Posterior cingulate gyrus (tissue), 11 donors: ENCODE results near the gene PAOX.
"Not testable (repeated sequence)": the region's sequence is repeated elsewhere in the genome, so short reads cannot be mapped to it uniquely, and the experiment has no call there.

Source experiments
- DNase-seq, 10 donors: peaks; one replicate each; pipeline versions ENCODE4 v3.0.0 to v3.0.0-alpha.2; 2020 to 2021; ENCODE audit warnings: mixed read lengths in 3 of 10
- intact Hi-C: fragments of 100-400 bp; cut with DNase I; formaldehyde crosslinking; loops from one replicate; pipeline ENCODE4 v1.15.1; 2023

Gene PAOX

DNA sequence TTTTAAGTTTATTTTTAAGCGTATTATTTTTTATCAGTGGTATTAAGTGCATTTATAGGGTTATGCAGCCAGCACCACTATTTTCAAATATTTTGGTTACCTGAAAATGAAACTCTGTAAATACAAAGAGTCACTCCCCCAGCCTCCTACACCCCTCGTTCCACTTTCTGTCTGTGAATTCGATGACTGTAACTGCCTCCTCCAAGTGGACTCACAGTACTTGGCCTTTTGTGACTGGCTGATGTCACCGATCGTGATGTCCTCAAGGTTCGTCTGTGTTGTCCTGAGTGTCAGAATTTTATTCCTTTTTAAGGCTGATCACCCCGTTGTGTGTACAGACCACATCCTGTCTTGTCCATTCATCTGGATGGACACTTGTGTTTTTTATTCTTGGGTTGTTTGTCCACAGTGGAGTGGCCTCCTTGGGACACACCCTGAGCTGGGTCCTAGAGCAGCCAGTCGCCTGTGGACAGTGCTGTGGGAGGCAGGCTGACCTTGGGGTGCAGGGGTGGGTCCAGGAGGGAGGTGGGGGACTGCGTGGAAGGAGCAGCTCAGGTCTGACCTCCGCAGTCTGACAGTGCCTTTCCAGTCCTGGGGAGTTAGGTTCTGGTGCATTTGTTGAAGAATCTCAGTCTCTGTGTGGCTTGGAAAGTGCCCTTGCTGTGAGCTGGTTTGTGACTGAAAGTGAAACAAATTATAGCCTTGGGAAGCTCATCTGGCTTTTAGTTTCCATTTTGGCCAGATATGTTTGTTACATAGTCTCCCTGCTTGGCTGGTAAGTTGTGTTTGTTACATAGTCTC, 21.8 kb downstream of the PAOX start:
- peak in 2 of 10 donors; percentile 16 to 44 for DNase-seq
- intact Hi-C loops: no loop called here

DNA sequence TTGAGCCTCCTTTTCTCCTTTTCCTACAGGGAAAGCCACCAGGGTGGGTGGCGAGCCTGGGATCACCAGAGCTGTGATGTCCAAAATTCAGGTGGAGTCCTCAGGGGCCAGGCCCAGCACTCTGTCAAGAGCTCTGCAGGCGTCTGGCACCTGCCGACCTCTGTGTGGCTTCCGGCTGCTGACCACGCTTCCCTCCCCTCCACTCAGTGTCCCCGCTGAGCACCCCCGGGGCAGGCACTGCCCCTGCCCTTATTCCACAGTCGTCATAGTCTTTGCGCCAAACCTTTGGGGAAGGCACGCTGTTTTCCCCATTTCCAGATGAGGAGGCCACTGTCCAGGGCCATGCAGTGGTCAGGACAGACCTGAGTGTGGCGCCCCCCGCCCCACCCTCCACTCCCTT, 22.4 kb downstream of the PAOX start:
- peak in 3 of 10 donors; percentile 2 to 42 (median 35) for DNase-seq

DNA sequence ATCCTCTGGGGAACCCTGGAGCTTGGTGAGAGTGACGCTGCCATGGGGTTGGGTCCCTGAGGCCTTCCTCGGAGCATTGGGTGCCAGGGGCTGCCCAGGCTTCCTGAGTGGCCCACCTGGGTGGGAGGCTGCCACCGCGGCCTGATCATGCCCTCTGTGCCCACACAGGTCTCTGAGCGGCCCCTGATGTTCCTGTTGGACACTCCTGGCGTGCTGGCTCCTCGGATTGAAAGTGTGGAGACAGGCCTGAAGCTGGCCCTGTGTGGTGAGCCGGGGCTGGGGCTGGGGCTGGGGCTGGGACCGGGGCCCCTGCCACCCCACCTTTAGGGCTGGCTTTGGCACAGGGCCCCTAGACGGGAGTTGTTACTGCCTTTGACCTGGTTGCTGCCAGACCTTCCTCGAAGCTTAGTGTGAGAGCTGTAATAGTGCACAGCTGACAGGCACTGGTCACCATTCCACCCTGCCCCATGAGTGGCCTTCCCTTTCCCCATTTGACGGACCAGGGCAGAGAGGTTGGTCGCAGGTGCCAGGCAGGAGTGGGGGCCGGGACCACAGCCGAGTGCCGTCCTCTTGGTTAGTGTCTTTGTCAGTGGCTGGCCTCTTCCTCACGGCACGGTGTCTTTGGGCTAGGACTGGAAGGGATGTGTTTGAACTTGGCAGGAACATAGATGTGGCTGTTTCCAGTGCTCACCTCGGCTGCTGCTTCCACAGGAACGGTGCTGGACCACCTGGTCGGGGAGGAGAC, 23.1 kb downstream of the PAOX start:
- intact Hi-C loops: no loop called here
- DNase-seq: peak in 4 of 10 donors; percentile 1 to 78 (median 34)

More for the DNA sequence above, 22.4 kb downstream of the PAOX start:
- intact Hi-C loops: no loop called here

DNA sequence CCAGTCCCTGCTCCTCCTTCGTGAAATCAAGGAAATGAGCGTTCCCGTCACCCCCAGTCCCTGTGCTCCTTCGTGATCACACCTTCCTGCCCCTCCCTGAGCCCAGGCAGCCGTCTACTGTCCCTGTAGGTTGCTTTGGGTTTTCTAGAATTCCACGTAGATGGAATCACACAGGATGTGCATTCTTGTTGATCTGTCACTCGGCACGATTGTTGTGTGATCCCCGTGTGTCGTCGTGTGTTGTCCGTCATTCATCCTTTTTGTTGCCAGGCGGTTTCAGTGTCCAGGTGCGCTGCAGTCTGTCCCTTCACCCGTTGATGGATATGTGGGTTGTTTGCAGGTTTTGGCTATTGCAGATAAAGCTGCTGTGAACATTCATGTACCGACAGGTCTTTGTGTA, 24.3 kb downstream of the PAOX start:
- peak in 2 of 10 donors; percentile 15 to 38 for DNase-seq
- intact Hi-C loops: no loop called here

DNA sequence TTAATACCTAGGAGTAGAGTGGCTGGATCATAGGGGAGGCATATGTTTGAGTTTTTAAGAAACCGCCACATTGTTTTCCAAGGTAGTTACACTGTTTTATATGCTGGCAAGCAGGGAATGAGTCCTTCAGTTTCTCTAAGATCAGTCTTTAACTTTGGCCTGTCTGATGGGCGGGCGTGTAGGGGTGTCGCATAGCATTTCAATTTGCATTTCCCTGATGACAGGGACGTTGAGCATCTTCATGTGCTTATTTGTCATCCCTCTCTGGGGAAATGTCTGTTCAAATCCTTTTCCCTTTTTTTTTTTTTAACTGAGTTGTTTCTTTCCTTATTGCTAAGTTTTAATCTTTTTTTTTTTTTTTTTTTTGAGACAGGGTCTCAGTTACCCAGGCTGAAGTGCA, 24.7 kb downstream of the PAOX start:
- peak in 1 of 10 donors; percentile 4 for DNase-seq
- intact Hi-C loops: no loop called here

DNA sequence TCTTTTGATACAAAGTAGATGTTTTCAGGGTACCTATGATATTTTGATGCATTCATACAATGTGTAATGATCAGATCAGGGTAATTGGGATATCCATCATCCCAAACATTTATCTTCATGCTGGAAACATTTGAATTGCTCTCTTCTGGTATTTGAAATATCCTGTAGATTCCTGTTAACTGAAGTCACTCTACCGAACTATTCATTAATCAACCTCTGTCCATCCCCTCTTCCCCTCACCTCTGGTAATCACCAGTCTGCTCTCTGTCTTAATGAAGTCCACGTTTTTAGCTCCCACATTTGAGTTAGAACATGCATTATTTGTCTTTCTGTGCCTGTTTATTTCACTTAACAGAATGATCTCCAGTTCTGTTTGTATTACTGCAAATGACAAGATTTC, 26.2 kb downstream of the PAOX start:
- intact Hi-C loops: no loop called here
- DNase-seq: no peak

DNA sequence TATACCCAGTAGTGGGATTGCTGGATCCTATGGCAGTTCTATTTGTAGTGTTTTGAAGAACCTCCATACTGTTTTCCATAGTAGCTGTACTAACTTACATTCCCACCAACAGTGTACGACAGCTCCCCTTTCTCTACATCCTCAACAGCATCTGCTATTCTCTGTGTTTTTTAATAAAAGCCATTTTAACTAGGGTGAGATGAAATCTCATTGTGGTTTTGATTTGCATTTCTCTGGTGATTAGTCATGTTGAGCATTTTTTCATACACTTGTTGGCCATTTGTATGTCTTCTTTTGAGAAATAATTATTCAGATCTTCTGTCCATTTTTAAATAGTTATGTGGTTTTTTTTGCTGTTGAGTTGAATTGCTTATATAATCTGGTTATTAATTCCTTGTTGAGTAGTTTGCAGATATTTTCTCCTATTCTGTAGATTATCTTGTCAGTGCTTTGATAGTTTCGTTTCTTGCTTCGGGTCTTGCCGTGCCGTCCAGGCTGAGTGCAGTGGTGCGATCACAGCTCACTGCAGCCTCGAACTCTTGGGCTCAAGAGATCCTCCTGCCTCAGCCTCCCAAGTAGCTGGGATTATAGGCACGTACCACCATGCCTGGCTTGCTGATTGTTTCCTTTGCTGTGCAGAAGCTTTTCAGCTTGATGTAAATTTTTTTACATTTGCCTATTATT, 26.9 kb downstream of the PAOX start:
- DNase-seq: peak in 2 of 10 donors; percentile 17 to 18
- intact Hi-C loops: no loop called here

DNA sequence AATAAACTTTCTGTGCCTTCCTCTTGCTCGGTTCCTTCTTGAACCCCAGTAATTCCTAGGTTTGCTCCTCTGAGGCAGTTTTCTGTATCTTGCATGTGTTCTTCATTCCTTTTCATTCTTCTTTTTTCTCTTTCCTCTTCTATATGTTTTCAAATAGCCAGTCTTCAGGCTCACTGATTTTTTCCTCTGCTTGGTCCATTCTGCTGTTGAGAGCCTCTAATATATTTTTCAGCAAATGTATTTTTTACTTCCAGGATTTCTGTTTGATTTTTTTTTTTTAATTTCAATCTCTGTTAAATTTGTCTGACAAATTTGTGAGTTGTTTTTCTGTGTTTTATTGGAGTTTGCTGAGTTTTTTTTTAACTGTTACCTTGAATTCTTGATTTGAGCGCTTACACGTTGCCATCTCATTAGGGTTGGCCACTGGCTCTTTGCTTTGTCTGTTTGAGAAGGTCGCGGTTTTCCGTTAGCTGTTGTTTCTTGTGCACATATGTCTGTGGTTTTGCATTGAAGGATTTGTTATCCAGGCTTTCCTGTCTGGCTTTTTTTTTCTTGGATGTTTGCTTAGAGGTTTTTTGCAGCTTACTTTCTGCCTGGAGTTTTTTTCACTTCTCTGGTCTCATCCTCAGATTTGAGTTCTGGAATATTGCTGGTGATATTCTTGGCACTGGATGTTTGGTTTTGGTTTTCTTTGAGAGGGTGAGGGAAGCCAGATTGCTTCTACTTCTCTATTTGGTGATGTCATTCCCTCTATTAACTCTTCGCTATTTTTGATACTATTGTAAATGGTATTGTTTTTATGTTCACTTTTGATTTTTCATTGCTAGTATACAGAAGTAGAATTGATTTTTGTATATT, 32.7 kb downstream of the PAOX start:
- DNase-seq: no peak
- intact Hi-C loops: no loop called here

DNA sequence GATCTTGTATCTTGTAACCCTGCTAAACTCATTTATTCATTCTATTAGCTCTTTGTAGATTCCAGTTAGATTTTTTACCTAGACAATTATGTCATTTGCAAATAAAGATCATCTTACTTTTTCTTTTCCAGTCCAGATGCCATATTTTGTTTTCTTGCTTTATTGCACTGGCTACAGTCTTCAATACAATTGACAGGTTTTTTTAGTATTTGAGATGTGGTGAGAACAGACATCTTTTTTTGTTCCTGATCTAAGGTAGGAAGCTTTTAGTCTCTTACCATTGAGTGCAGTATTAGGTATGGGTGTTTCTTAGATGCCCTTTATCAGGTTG, 33.3 kb downstream of the PAOX start:
- DNase-seq: no peak
- intact Hi-C loops: no loop called here

DNA sequence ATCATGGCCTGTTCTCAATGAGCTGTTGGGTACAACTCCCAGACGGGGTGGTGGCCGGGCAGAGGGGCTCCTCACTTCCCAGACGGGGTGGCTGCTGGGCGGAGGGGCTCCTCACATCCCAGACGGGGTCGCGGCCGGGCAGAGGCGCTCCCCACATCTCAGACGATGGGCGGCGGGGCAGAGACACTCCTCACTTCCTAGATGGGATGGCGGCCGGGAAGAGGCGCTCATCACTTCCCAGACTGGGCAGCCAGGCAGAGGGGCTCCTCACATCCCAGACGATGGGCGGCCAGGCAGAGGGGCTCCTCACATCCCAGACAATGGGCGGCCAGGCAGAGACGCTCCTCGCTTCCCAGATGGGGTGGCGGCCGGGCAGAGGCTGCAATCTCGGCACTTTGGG, 35.3 kb downstream of the PAOX start:
- peak in 1 of 10 donors; percentile 74 for DNase-seq
- intact Hi-C loops: not testable (repeated sequence)

DNA sequence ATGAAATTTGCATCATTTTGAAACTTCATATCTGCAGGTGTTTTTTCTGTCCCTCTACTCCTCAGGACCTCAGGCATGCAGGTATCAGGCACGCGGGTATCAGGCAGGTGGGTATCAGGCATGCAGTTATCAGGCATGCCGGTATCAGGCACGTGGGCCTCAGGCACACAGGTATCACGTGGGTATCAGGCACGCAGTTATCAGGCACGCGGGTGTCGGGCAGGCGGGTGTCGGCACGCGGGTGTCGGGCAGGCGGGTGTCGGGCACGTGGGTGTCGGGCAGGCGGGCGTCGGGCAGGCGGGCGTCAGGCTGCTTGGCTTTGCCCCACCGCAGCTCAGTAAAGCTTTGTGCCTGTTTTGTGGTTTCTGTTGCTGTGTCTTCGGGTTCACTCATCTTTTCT, 36.7 kb downstream of the PAOX start:
- peak in 1 of 10 donors; percentile 70 for DNase-seq
- intact Hi-C loops: no loop called here

DNA sequence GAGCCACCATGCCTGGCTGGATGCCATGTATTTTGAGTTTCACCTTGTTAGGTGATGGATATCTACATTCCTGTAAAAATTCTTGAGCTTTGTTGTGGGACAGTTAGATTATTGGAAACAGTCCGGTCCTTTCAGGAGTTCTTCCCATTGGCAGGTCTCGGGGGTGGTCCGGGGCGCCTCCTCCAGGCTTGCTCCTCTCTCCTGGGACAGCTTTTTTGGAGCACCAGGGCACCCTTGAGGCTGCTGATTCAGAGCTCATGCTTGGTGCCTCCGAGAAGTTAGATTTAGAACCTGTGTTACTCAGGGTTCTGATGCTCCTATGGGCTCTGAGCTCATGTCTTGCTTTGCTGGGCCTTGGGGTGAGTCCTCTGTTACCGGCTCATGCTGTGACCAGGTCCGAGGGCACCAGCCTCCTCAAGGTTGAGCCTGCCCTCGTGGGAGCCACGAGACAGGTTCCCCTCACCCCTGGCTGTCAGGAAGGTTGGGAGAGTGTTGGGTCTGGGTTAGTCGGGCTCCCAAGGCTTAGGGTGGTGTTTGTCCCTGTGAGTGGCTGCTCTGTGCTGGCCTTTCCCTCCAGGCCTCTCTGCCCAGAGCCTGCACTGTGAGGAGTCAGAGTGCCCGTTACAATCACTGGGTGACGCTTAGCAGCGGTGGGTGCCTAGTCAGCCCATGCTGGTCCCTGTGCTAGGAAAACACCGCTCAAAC, 39.4 kb downstream of the PAOX start:
- intact Hi-C loops: no loop called here
- peak in 1 of 10 donors; percentile 53 for DNase-seq

DNA sequence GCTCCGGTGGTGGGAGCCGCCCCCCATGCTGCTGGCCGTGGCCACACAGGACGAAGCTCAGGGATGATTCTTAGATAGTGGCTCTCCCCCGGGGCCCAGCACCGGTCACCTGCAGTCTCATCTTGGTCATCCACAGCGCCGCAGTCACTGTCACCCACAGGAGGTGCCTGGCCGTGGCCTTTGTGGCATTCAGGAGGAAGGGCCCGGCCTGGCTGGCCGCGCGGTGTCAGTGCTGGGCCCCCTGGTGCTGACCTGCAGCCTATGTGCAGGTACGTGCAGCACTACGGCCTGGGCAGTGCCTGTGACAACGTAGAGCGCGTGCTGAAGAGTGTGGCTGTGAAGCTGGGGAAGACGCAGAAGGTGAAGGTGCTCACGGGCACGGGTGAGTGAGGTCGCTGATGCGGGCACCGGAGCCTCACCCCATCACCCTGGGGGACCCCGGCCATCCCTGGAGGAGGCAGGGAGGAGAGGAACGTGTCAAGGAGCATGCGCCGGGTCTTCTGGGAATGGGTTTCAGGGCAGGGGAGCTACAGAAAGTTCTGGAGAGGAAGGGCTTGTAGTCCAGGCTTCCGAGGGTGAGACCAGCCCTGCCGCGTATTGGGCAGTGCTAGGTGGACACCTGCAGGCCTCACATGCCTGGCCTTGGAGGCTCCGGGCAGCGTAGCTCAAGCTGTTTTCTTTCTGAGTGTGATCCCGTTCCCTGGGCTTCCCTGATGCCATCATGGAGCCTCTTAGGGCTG, 40.3 kb downstream of the PAOX start:
- DNase-seq: peak in 1 of 10 donors; percentile 73

DNA sequence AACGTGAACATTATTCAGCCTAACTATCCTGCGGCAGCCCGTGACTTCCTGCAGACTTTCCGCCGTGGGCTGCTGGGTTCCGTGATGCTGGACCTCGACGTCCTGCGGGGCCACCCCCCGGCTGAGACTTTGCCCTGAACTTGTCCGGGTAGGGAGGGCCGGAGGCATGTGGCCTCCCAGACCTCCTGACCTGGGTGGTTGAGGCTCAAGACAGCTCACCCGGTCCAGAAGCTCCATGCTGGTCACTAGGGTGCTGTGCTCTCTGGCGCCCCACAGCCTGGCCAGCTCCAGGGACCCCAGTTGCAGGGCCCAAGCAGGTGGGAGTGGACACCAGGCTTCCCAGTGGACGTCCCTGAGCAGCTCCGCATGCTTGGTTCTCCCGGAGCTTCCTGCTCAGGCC, 41.0 kb downstream of the PAOX start:
- intact Hi-C loops: no loop called here
- peak in 1 of 10 donors; percentile 75 for DNase-seq

More for the DNA sequence above, 40.3 kb downstream of the PAOX start:
- intact Hi-C loops: no loop called here

DNA sequence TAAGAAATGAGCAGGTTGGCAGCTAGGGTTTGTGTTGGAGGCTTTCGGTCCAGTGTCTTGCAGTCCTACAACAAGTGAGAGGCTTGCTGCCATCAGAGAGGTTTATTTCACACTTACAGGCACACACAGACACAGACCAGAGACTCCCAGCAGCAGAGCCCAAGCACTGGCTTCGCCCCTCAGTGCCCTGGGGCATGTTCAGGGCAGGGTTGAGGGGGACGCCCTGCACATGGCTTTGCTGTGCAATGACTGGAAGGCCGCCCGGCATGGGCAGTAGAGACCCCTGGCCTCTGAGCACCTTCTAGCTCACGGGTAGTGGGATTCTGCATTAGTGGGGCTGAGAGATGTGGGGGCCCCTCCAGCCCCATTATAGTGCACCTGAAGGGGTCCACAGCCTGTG, 41.5 kb downstream of the PAOX start:
- intact Hi-C loops: no loop called here

DNA sequence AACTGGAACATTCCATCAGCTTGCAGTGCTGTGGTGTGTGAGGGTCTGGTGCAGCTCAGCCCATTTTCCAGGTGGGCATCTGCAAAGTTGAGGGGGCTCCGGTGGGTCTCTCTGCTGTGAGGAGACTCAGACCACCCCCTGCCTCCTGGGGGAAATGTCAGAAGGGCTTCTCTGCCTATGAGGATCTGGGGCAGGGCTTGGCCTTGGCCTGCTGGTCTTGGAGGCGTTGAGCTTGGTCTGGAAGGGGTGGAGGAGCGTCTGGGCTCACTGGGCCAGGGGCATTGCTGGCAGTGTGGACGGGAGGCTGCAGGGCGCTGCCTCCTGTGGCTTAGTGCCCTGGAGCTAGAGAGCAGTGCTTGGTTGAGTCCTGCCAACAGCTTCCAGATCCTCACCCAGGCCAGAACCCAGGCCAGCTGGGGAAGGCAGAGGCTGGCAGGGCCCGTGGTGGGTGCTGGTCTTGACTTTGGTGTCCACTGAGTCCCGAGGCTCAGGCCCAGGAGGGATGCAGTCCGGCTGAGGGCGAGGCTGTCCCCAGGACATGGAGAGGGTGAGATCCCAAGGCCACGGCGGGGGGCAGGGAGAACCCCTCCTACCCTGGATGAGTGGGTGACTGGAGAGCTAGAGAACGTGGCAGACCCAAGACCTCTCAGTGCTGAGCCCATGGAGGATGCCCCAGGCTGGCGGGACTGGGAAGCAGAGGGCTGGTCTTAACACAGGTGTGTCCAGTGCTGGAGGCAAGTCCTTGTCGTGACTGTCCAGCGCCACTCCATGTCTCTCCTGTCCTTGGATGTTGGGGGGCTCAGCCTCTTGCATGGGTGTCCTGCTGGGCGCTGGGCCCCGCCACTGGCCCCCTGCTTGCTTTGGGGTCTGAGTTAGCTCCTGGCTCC, 42.5 kb downstream of the PAOX start:
- peak in 1 of 10 donors; percentile 80 for DNase-seq
- intact Hi-C loops: no loop called here

More for the DNA sequence above, 41.5 kb downstream of the PAOX start:
- peak in 1 of 10 donors; percentile 63 for DNase-seq

DNA sequence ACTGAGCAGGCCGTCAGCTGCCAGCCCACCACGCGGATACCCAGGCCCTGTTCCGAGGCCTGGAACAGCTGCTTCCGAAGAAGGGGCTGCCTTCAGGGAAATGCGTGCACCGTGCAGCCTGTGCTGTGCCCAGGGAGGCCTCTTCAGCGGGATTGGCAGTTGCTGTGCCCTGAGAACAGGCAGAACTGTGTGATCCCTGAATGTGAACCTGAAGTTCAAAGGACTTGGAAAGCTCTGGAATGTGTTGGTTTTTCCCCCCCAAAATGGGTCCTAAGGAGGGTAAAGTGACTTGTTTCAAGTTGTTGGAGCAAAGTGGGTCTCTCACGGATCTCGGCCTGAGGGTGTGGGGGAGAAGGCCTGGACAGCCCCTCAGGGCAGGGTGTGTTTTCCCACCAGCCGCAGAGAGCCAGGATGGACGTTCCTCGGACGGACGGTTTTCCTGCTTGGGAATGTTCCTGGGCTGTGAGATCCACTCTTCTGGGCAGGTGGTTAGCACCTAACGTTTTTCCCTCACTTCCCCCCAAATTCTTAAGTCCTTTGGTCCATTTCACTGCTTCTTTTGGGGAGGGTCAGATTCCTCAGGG, 43.3 kb downstream of the PAOX start:
- peak in 1 of 10 donors; percentile 70 for DNase-seq
- intact Hi-C loops: no loop called here
